ENCODE measurements around the gene SLFN13. TPM values are rescaled to one million over a fixed set of nuclear protein-coding genes. Genes with fewer than 3 reads are reported as not detected.
"Not testable (repeated sequence)": the region's sequence is repeated elsewhere in the genome, so short reads cannot be mapped to it uniquely, and the experiment has no call there.

The SLFN13 gene
- total RNA-seq, 4 donors from 2014 or later: 2.3 to 23.6 (median 4.9) TPM

GRCh38 chr17:35404360-35404759 is 44.2 kb downstream of the SLFN13 start:
- TF ChIP-seq CTCF (IDR thresholded peaks at IDR 0.05) (no peak), POLR2A (IDR thresholded peaks at IDR 0.05) (no peak), EP300 (IDR thresholded peaks at IDR 0.05) (no peak)
- peaks cover 0 to 32% (median 0%) of the 10 kb centered on the region in 3 donors for H3K36me3 ChIP-seq
- H3K27me3 ChIP-seq: no peaks in the 10 kb centered on the region
- DNase-seq (ENCODE audit: low spot score in 2 of 2): no peak
- no peaks in the 10 kb centered on the region for H3K9me3 ChIP-seq
- H3K4me1 ChIP-seq: no peaks in the 10 kb centered on the region
- 87 to 89% methylated on average over 1 of the region's 1 CpG for WGBS, 2 donors
- no peak overlapping the region for H3K27ac ChIP-seq
- no peak overlapping the region for H3K4me3 ChIP-seq

- H3K4me1 ChIP-seq: not testable (repeated sequence)
These were observed 54.8 kb downstream of the SLFN13 start for GRCh38 chr17:35393783-35394182.

GRCh38 chr17:35390663-35391062 is 57.9 kb downstream of the SLFN13 start:
- TF ChIP-seq EP300 (IDR thresholded peaks at IDR 0.05): peak in 1 of 2 donors; percentile 47
- no peak for TF ChIP-seq CTCF (IDR thresholded peaks at IDR 0.05)
- no peak for TF ChIP-seq POLR2A (IDR thresholded peaks at IDR 0.05)
- Histone ChIP-seq H3K4me3 (no peak overlapping the region), H3K27ac (no peak overlapping the region), H3K27me3 (no peaks in the 10 kb centered on the region), H3K36me3 (peaks cover 0 to 3% (median 0%) of the 10 kb centered on the region in 3 donors), H3K9me3 (peaks cover 0 to 4% (median 0%) of the 10 kb centered on the region in 4 donors), H3K4me1 (no peaks in the 10 kb centered on the region)
- DNase-seq (ENCODE audit: low spot score in 2 of 2): no peak
- WGBS, 2 donors: 41 to 53% methylated on average over 2 of the region's 2 CpGs

More at GRCh38 chr17:35393783-35394182, 54.8 kb downstream of the SLFN13 start:
- not testable (repeated sequence) for H3K9me3 ChIP-seq; H3K36me3 ChIP-seq; DNase-seq (ENCODE audit: low spot score in 2 of 2); H3K27ac ChIP-seq; H3K4me3 ChIP-seq; H3K27me3 ChIP-seq
- WGBS, 2 donors: 84 to 87% methylated on average over 13 of the region's 13 CpGs

GRCh38 chr17:35390156-35390555 is 58.4 kb downstream of the SLFN13 start:
- TF ChIP-seq POLR2A (IDR thresholded peaks at IDR 0.05) (no peak), CTCF (IDR thresholded peaks at IDR 0.05) (no peak), EP300 (IDR thresholded peaks at IDR 0.05) (no peak)

GRCh38 chr17:35387496-35387895 is 61.1 kb downstream of the SLFN13 start:
- H3K27me3 ChIP-seq: no peaks in the 10 kb centered on the region
- H3K36me3 ChIP-seq: peaks cover 0 to 3% (median 0%) of the 10 kb centered on the region in 3 donors
- no peak for TF ChIP-seq EP300 (IDR thresholded peaks at IDR 0.05)
- no peak for TF ChIP-seq CTCF (IDR thresholded peaks at IDR 0.05)
- no peak for TF ChIP-seq POLR2A (IDR thresholded peaks at IDR 0.05)
- peaks cover 0 to 19% (median 0%) of the 10 kb centered on the region in 4 donors for H3K9me3 ChIP-seq
- H3K27ac ChIP-seq: no peak overlapping the region
- no peak overlapping the region for H3K4me3 ChIP-seq
- no peak for DNase-seq (ENCODE audit: low spot score in 2 of 2)
- H3K4me1 ChIP-seq: no peaks in the 10 kb centered on the region

More at GRCh38 chr17:35390156-35390555, 58.4 kb downstream of the SLFN13 start:
- Histone ChIP-seq H3K9me3 (peaks cover 0 to 7% (median 0%) of the 10 kb centered on the region in 4 donors), H3K36me3 (peaks cover 0 to 3% (median 0%) of the 10 kb centered on the region in 3 donors), H3K4me1 (no peaks in the 10 kb centered on the region), H3K27me3 (no peaks in the 10 kb centered on the region), H3K27ac (no peak overlapping the region), H3K4me3 (no peak overlapping the region)
- WGBS, 2 donors: 69 to 88% methylated on average over 2 of the region's 2 CpGs
- no peak for DNase-seq (ENCODE audit: low spot score in 2 of 2)

Small RNAs within 50 kb of the gene (small RNA-seq; reads per million reads assigned to genes)
- gene AC060766.5: not detected

Other genes with a start within 250 kb of the SLFN13 start
- 10 to 100 TPM; 21.2 to 22.4 (median 21.6) TPM for gene SLFN5, start 205.7 kb downstream of the SLFN13 start, total RNA-seq
- 10 to 100 TPM; 46.3 to 55.8 (median 51.1) TPM for gene SLFN11, start 75.1 kb downstream of the SLFN13 start, total RNA-seq
- gene SLFN12, start 16.3 kb downstream of the SLFN13 start, total RNA-seq: 10 to 100 TPM; 11.6 to 20.1 (median 15.9) TPM
- gene SLFN12L, start 88.9 kb upstream of the SLFN13 start, total RNA-seq: 1 to 10 TPM; 1.2 to 2.0 (median 1.4) TPM
- not detected for gene SLFN14, start 112.1 kb upstream of the SLFN13 start, total RNA-seq
- gene PEX12, start 129.8 kb upstream of the SLFN13 start, total RNA-seq: 10 to 100 TPM in 2 of 4 donors, 1 to 10 TPM in 2; 4.2 to 10.8 (median 9.7) TPM
- 10 to 100 TPM; 59.9 to 77.7 (median 62.0) TPM for gene AP2B1, start 138.6 kb upstream of the SLFN13 start, total RNA-seq

Data from tibial nerve (tissue), 4 donors.